Neutrophil (primary cell): Measurements from ENCODE around the gene TPO.

ENCODE experiments used
- H3K27ac ChIP-seq: fragments of 200-600 bp; sonication (generic); 2 replicates; pipeline ENCODE4 v1.5.1; 2016; ENCODE audit warnings: mild to moderate bottlenecking, moderate library complexity
- H3K27me3 ChIP-seq: fragments of 200-600 bp; sonication (generic); 2 replicates; pipeline ENCODE4 v1.6.0; 2016; ENCODE audit warnings: mild to moderate bottlenecking
- H3K36me3 ChIP-seq: fragments of 200-600 bp; sonication (generic); 2 replicates; pipeline ENCODE4 v1.5.1; 2017
- H3K4me1 ChIP-seq, 2 experiments: fragments of 200-600 bp in 1 of 2; sonication (generic) in 1 of 2; 1 replicate in 1 of 2; 2 replicates in 1 of 2; pipeline versions ENCODE4 v1.5.1 to v1.6.1; 2013 to 2016; ENCODE audit warnings: low read depth in 1 of 2, low read length in 1 of 2, mild to moderate bottlenecking in 1 of 2, moderate library complexity in 1 of 2; ENCODE audit not compliant: control insufficient read depth in 1 of 2, insufficient read depth in 1 of 2
- H3K4me3 ChIP-seq, 2 experiments: fragments of 200-600 bp in 1 of 2; sonication (generic) in 1 of 2; 1 replicate in 1 of 2; 2 replicates in 1 of 2; pipeline ENCODE4 v1.5.1; 2013 to 2016; ENCODE audit warnings: low read depth in 1 of 2, low read length in 1 of 2, mild to moderate bottlenecking in 1 of 2, moderate library complexity in 1 of 2
- H3K9me3 ChIP-seq: fragments of 200-600 bp; sonication (generic); 2 replicates; pipeline ENCODE4 v1.5.1; 2016
- TF ChIP-seq, protein P1 (sequence below): fragments of 200-600 bp; sonication (generic); IDR thresholded peaks from 2 replicates; pipeline ENCODE4 v1.5.1; 2016; ENCODE audit warnings: antibody characterized with exemption

Gene TPO

DNA sequence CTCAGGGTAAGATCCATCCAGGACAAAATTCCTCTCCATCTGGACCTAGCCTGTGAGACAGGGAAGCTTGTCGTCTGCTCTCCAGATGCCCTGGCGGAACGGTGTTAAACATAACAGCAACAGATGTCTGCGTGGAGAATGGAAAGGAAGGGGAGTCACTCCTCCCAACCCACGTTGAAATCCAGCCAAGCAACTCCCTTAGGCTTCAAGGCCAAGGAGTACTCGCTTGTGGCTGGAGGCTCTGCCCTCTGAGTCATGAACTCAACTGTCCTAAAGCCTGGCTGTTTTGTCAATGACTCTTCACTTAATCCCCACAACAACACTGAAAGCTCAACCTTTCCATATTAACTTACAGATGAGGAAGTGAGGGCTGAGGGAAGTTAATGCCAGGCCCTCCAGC is 42.2 kb downstream of the TPO start:
- Histone ChIP-seq H3K4me1 (no peaks in the 10 kb centered on the region), H3K36me3 (no peaks in the 10 kb centered on the region), H3K27me3 (no peaks in the 10 kb centered on the region), H3K9me3 (no peaks in the 10 kb centered on the region), H3K27ac (no peak overlapping the region), H3K4me3 (no peak overlapping the region)
- TF ChIP-seq, protein P1, sequence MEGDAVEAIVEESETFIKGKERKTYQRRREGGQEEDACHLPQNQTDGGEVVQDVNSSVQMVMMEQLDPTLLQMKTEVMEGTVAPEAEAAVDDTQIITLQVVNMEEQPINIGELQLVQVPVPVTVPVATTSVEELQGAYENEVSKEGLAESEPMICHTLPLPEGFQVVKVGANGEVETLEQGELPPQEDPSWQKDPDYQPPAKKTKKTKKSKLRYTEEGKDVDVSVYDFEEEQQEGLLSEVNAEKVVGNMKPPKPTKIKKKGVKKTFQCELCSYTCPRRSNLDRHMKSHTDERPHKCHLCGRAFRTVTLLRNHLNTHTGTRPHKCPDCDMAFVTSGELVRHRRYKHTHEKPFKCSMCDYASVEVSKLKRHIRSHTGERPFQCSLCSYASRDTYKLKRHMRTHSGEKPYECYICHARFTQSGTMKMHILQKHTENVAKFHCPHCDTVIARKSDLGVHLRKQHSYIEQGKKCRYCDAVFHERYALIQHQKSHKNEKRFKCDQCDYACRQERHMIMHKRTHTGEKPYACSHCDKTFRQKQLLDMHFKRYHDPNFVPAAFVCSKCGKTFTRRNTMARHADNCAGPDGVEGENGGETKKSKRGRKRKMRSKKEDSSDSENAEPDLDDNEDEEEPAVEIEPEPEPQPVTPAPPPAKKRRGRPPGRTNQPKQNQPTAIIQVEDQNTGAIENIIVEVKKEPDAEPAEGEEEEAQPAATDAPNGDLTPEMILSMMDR: no peak

DNA sequence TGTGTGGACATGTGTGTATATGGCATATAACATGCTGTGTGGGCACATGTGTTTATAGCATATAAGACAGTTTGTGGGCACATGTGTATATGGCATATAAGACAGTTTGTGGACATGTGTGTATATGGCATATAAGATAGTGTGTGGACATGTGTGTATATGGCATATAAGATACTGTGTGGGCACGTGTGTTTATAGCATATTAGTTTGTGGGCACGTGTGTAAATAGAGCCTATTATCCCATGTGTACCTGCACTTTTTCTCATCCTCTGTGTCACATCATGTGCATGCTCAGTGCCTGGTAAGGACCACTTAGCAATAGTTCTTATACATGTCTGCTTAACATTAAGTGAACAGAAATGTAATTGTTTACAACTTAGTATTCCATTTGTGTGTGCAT is 45.2 kb downstream of the TPO start:
- H3K27ac ChIP-seq: no peak overlapping the region
- H3K4me3 ChIP-seq: no peak overlapping the region
- H3K36me3 ChIP-seq: no peaks in the 10 kb centered on the region
- no peaks in the 10 kb centered on the region for H3K9me3 ChIP-seq
- TF ChIP-seq, protein P1: no peak
- no peaks in the 10 kb centered on the region for H3K4me1 ChIP-seq
- H3K27me3 ChIP-seq: no peaks in the 10 kb centered on the region

DNA sequence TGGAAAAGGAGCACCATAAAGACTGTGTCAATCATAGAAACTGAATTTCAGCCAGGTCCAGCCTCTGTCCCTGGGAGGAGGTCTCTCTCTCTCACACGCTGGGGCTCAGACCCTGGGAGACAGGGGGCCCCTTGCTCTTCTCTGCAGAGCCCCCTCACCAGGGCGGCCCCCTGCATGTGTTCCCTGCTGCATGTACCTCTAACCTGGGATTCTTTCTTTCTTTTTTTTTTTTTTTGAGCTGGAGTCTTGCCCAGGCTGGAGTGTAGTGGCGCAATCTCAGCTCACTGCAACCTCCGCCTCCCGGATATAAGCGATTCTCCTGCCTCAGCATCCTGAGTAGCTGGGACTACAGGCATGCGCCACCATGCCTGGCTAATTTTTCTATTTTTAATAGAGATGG is 46.5 kb downstream of the TPO start:
- TF ChIP-seq, protein P1: no peak
- Histone ChIP-seq H3K4me3 (no peak overlapping the region), H3K27me3 (no peaks in the 10 kb centered on the region), H3K27ac (no peak overlapping the region), H3K9me3 (no peaks in the 10 kb centered on the region), H3K36me3 (no peaks in the 10 kb centered on the region), H3K4me1 (no peaks in the 10 kb centered on the region)

DNA sequence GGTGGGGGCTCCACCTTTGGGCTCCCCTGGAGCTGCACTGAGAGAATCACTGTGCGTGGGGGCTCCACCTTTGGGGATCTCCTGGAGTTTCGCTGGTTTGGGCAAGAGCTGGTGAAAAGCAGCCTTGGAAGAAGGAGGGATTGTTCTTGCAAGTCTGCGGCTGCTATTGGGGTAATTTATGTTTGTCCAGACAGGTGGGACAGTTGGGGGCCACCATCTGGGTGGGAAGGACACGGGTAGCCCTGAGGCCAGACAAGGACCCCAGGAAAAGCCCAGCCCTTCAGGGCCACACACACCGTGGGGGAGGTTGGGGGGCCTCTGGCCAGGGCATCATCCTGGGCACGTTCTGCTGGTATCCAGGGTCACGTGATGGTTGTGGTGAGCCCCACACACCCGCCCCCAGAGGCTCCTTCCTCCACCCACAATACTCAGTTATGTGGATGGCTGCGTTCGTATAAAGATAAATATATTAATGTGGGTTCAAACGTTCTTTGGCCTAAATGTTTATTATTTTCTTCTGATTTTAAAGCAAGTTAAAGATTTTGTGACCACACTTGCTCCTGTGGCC is 47.7 kb downstream of the TPO start:
- TF ChIP-seq, protein P1: no peak
- H3K4me3 ChIP-seq: no peak overlapping the region
- no peaks in the 10 kb centered on the region for H3K36me3 ChIP-seq

DNA sequence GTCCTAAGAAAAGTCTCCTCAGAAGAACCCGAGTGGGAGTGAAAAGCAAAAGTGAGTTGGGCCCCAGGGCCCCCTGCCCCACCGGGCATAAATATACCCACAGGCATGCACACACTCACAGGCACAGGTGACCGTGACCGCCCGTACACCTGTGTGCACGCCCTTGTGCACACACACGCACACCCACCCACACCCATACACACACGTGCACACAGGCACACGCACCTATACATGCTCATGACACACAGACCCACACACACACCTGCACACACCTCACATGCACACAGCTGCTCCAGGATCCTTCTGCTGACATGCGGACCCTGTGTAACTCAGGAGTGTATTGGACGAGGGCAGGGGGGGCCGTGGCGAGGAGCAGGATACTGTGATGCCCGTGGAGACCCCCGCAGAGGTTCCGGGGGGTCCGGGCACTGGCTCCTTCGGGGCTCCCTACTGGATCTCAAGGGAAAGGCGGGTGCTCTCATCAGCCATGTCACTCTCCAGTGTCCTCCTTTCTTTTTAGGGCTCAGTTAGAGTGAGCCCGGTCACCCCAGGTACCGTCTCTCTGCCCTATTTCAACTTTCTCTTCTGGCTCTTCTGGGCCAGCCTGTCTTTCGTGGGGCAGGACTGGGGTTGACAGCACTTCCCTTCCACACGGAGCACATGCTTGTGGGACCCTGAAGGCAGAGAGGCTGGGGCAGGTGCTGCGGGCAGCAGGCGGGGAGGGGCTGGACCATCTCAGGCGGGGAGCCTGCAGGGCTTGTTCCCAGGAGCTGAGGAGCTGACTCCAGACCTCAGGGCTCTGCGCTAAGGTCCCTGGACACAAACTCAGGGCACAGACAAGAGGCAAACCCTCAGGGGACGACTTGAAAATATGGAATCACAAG is 48.5 kb downstream of the TPO start:
- no peaks in the 10 kb centered on the region for H3K27me3 ChIP-seq
- TF ChIP-seq, protein P1: no peak
- H3K4me3 ChIP-seq: no peak overlapping the region
- no peak overlapping the region for H3K27ac ChIP-seq
- H3K4me1 ChIP-seq: no peaks in the 10 kb centered on the region
- H3K9me3 ChIP-seq: no peaks in the 10 kb centered on the region
- H3K36me3 ChIP-seq: no peaks in the 10 kb centered on the region

More for the DNA sequence above, 47.7 kb downstream of the TPO start:
- Histone ChIP-seq H3K9me3 (no peaks in the 10 kb centered on the region), H3K27ac (no peak overlapping the region), H3K4me1 (no peaks in the 10 kb centered on the region), H3K27me3 (no peaks in the 10 kb centered on the region)
